Osteocyte (in vitro differentiated cells): ENCODE data around the gene IKZF4. TPM values are rescaled to one million over a fixed set of nuclear protein-coding genes. Genes with fewer than 3 reads are reported as not detected.

Experiments used
- DNase-seq: peaks from one replicate; pipeline ENCODE4 v3.0.0; 2021; ENCODE audit warnings: mixed read lengths; ENCODE audit not compliant: unreplicated experiment; ENCODE audit errors: extremely low spot score
- H3K27ac Mint-ChIP-seq: one replicate; pipeline ENCODE4 v1.8.0; 2021; ENCODE audit warnings: mild to moderate bottlenecking, mixed read lengths; ENCODE audit not compliant: unreplicated experiment
- H3K27me3 Mint-ChIP-seq: one replicate; pipeline ENCODE4 v1.8.0; 2021; ENCODE audit warnings: mixed read lengths; ENCODE audit not compliant: unreplicated experiment
- H3K36me3 Mint-ChIP-seq: one replicate; pipeline ENCODE4 v1.8.0; 2021; ENCODE audit warnings: mixed read lengths; ENCODE audit not compliant: unreplicated experiment
- H3K4me1 Mint-ChIP-seq: one replicate; pipeline ENCODE4 v1.8.0; 2021; ENCODE audit warnings: mixed read lengths; ENCODE audit not compliant: unreplicated experiment
- H3K4me3 Mint-ChIP-seq: one replicate; pipeline ENCODE4 v1.8.0; 2021; ENCODE audit warnings: mild to moderate bottlenecking, moderate library complexity, mixed read lengths; ENCODE audit not compliant: unreplicated experiment
- H3K9me3 Mint-ChIP-seq: one replicate; pipeline ENCODE4 v1.8.0; 2021; ENCODE audit warnings: mixed read lengths; ENCODE audit not compliant: unreplicated experiment
- total RNA-seq: library from RNA; stranded (reverse); gene quantifications from 2 replicates; pipeline ENCODE4 v1.2.1, GENCODE V29; 2021
- TF ChIP-seq, protein P1 (sequence below): fragments of 200-600 bp; sonication (generic); IDR thresholded peaks from 2 replicates; pipeline ENCODE4 v1.5.0; 2021; ENCODE audit warnings: antibody characterized with exemption, mild to moderate bottlenecking, moderate library complexity

Gene IKZF4
- total RNA-seq, 1 donor from 2014 or later: 10.6 TPM

DNA sequence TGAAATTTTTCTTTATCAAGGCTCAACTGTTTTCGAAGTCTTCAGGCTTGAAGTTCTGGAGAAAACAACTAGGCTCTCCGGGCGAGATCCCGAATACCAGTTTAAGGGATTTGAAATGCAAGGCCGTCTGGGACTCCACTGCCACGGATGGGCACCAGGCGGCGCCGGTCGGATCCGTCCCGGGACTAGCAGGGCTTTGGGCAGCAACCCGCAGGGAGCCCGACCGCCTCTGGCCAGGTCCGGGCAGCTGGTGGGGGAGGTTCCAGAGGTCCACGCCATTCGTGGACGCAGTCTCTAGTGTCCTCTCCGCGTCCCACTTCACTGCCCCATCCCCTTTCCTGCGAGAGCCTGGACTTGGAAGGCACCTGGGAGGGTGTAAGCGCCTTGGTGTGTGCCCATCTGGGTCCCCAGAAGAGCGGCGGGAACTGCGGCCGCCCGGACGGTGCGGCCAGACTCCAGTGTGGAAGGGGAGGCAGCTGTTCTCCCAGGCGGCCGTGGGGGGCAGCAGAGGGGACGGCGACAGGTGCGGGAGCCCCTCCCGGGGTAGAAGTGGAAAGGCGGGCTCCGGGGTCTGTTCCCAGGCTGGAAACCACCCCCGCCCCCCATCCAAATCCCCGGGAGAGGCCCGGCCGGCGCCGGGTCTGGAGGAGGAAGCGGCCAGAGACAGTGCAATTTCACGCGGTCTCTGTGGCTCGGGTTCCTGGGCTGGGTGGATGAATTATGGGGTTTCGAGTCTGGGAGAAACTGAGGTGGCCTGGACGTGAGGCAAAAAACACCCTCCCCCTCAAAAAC lies 58.3 kb downstream of the IKZF4 start:
- H3K4me1 Mint-ChIP-seq: peaks cover 7% of the 10 kb centered on the region
- peak overlapping the region; percentile 85 for H3K27ac Mint-ChIP-seq
- H3K9me3 Mint-ChIP-seq: no peaks in the 10 kb centered on the region
- no peaks in the 10 kb centered on the region for H3K36me3 Mint-ChIP-seq
- no peaks in the 10 kb centered on the region for H3K27me3 Mint-ChIP-seq
- peak; percentile 96 for DNase-seq
- peak overlapping the region; percentile 76 for H3K4me3 Mint-ChIP-seq
- TF ChIP-seq, protein P1, sequence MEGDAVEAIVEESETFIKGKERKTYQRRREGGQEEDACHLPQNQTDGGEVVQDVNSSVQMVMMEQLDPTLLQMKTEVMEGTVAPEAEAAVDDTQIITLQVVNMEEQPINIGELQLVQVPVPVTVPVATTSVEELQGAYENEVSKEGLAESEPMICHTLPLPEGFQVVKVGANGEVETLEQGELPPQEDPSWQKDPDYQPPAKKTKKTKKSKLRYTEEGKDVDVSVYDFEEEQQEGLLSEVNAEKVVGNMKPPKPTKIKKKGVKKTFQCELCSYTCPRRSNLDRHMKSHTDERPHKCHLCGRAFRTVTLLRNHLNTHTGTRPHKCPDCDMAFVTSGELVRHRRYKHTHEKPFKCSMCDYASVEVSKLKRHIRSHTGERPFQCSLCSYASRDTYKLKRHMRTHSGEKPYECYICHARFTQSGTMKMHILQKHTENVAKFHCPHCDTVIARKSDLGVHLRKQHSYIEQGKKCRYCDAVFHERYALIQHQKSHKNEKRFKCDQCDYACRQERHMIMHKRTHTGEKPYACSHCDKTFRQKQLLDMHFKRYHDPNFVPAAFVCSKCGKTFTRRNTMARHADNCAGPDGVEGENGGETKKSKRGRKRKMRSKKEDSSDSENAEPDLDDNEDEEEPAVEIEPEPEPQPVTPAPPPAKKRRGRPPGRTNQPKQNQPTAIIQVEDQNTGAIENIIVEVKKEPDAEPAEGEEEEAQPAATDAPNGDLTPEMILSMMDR: peak; percentile 81

DNA sequence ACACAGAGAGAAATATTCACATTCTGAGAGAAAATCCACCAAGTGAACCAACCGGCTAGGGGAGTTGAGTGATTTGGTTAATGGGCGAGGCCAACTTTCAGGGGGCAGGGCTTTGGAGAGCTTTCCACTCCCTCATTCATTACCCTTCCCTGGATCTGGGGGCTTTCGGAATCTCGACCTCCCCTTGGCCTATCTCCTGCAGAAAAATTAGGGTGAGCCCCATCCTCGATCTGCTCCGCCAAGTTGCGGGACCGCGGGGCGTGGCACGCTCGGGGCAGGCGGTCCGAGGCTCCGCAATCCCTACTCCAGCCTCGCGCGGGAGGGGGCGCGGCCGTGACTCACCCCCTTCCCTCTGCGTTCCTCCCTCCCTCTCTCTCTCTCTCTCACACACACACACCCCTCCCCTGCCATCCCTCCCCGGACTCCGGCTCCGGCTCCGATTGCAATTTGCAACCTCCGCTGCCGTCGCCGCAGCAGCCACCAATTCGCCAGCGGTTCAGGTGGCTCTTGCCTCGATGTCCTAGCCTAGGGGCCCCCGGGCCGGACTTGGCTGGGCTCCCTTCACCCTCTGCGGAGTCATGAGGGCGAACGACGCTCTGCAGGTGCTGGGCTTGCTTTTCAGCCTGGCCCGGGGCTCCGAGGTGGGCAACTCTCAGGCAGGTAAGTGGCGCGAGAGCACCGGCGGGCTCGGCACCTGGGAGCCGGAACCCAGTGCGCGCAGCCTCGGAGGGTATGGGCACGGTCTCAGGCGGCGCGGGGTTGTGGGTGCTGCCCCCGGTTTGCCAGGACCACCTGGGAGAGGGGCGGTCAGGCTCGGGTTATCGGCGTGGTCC lies 59.1 kb downstream of the IKZF4 start, which contains the start of gene ERBB3:
TSS of gene ERBB3 (plus strand) at position 443 of the 833 bp plus-strand sequence. CDS start at position 579, 136 bp downstream.
- Mint-ChIP-seq H3K9me3 (no peaks in the 10 kb centered on the region), H3K36me3 (no peaks in the 10 kb centered on the region), H3K27ac (peak within 1 kb of the TSS; percentile 85), H3K4me1 (peaks cover 7% of the 10 kb centered on the region), H3K4me3 (peak within 1 kb of the TSS; percentile 76), H3K27me3 (no peaks in the 10 kb centered on the region)
- TF ChIP-seq, protein P1: no peak
- DNase-seq: peak; percentile 88

DNA sequence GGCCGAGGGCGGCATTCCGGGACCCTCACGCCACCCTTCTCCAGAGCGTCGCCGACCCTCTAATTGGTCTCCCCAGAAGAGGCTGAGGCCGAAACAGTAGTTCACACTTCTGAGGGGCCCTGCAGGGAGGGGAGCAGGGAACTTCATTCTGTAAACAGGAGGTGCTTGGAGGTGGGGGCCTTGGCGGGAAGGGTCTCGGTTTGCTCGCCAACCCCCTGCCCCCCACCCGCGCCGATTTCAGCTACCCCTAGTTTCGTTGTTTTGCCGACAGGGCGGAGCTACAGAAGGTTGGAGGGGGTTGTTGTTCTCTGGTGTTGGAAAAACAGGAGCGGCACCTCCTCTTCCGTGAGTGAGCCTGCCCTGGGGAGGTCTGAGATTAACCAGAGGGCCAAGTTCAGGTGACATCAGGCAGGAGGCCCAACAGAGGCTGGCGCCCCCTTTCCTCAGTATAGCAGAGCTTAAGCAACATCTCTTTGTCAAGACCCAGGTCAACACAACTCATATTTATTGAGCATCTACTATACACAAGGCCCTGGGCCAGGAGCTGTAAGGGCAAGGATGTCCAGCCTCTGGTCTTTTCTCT lies 59.8 kb downstream of the IKZF4 start:
- Mint-ChIP-seq H3K27me3 (no peaks in the 10 kb centered on the region), H3K36me3 (no peaks in the 10 kb centered on the region), H3K9me3 (no peaks in the 10 kb centered on the region), H3K27ac (no peak overlapping the region), H3K4me3 (peak overlapping the region; percentile 47), H3K4me1 (peaks cover 7% of the 10 kb centered on the region)
- DNase-seq: no peak
- TF ChIP-seq, protein P1: no peak

DNA sequence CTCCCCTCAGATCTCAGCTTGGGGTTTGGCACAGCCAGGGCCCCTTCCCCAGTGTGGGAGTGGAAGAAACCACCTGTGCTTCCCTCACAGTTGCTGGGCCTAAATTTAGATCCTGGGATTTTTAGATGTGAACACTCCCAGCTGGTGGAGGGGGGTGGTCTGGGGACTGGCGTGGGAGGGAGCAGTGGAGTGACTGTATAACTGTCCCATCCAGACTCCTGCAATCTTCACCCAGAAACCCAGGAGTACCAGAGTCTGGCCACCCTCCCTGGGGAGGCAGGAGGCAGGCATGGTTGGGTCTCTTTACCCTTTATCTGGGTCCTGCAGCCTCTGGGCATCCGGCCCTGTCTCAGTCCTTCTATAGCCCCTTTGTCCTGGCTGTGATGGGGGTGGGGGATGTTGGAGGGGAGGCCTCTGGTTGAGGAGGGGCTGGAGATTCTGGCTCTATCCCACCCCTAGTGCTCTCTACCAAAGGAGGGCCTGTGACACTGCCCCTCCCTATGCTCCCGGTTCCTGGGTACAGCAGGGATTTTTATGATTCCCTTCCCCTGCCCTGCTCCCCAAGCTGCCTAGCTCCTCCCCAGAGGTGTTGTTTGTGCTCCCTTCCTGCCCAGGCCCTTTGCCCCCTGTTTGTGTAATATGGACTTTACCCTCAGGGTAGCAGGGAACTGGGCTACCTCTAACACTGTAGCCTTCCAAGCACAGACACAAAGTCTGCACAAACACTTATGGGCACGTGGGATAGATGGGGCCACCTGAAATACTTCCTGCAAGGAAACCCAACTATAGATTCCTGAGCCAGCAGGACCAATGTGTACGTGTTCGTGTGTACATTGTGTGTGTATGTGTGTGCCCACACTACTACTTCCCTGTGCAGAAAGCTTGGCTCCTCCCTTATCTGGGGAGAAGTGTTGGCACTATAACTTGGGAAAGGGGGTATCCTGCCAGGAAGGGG lies 60.8 kb downstream of the IKZF4 start:
- Mint-ChIP-seq H3K27me3 (no peaks in the 10 kb centered on the region), H3K36me3 (no peaks in the 10 kb centered on the region), H3K9me3 (no peaks in the 10 kb centered on the region), H3K4me3 (no peak overlapping the region), H3K27ac (no peak overlapping the region), H3K4me1 (peaks cover 7% of the 10 kb centered on the region)
- DNase-seq: no peak
- TF ChIP-seq, protein P1: no peak
